Loucy (cell line): Measurements from ENCODE around the gene ZNF254.
"Not testable (repeated sequence)": the region's sequence is repeated elsewhere in the genome, so short reads cannot be mapped to it uniquely, and the experiment has no call there.

ENCODE experiments used
- H2AFZ ChIP-seq: fragments of 200-600 bp; sonication (generic); 2 replicates; pipeline ENCODE4 v1.6.0; 2016; ENCODE audit warnings: antibody characterized with exemption, mild to moderate bottlenecking, low read length, moderate library complexity
- H3F3A ChIP-seq: fragments of 200-600 bp; 2 replicates; pipeline ENCODE4 v1.6.0; 2016; ENCODE audit warnings: antibody characterized with exemption, low read depth, mild to moderate bottlenecking
- H3K27me3 ChIP-seq: fragments of 200-600 bp; sonication (generic); 2 replicates; pipeline ENCODE4 v1.6.1; 2014; ENCODE audit warnings: low read length, mild to moderate bottlenecking; ENCODE audit not compliant: insufficient read depth, poor library complexity, severe bottlenecking
- H3K36me3 ChIP-seq: fragments of 200-600 bp; sonication (generic); 2 replicates; pipeline ENCODE4 v1.6.1; 2016; ENCODE audit warnings: low read length; ENCODE audit not compliant: insufficient read depth
- H3K4me1 ChIP-seq: fragments of 200-600 bp; sonication (generic); 2 replicates; pipeline ENCODE4 v1.5.1; 2014; ENCODE audit warnings: low read length, mild to moderate bottlenecking; ENCODE audit not compliant: insufficient read depth, poor library complexity, severe bottlenecking
- H3K4me2 ChIP-seq: fragments of 200-600 bp; sonication (generic); 2 replicates; pipeline ENCODE4 v1.6.0; 2014; ENCODE audit warnings: antibody characterized with exemption, low read length, low read depth, mild to moderate bottlenecking; ENCODE audit not compliant: poor library complexity, severe bottlenecking
- H3K4me3 ChIP-seq: fragments of 200-600 bp; sonication (generic); 2 replicates; pipeline ENCODE4 v1.5.1; 2014; ENCODE audit warnings: low read length, mild to moderate bottlenecking, mixed read lengths; ENCODE audit not compliant: poor library complexity, severe bottlenecking
- H3K79me2 ChIP-seq: fragments of 200-600 bp; sonication (generic); 2 replicates; pipeline ENCODE4 v1.6.1; 2014; ENCODE audit warnings: low read length; ENCODE audit not compliant: insufficient read depth
- H3K9ac ChIP-seq: fragments of 200-600 bp; sonication (generic); 2 replicates; pipeline ENCODE4 v1.6.0; 2014; ENCODE audit warnings: mild to moderate bottlenecking, low read depth, low read length, moderate library complexity; ENCODE audit not compliant: poor library complexity, severe bottlenecking
- H3K9me2 ChIP-seq: fragments of 200-600 bp; sonication (generic); replicated peaks from 2 replicates; pipeline ENCODE4 v1.6.1; 2016; ENCODE audit warnings: low read depth, low read length, mixed read lengths
- H3K9me3 ChIP-seq: fragments of 200-600 bp; sonication (generic); 2 replicates; pipeline ENCODE4 v1.6.1; 2014; ENCODE audit warnings: mild to moderate bottlenecking, antibody characterized with exemption, low read length, low read depth; ENCODE audit not compliant: insufficient read depth
- H4K20me1 ChIP-seq: fragments of 200-600 bp; sonication (generic); 2 replicates; pipeline ENCODE4 v1.6.0; 2014; ENCODE audit warnings: antibody characterized with exemption, low read length, mild to moderate bottlenecking; ENCODE audit not compliant: insufficient read depth, poor library complexity, severe bottlenecking
- CTCF ChIP-seq: fragments of 200-600 bp; sonication (generic); conservative IDR thresholded peaks from 2 replicates; pipeline ENCODE4 v1.5.1; 2014; ENCODE audit warnings: mild to moderate bottlenecking, antibody characterized with exemption, low read length
- EZH2phosphoT487 ChIP-seq: fragments of 200-600 bp; IDR thresholded peaks from 2 replicates; pipeline ENCODE4 v1.6.1; 2018; ENCODE audit warnings: antibody characterized with exemption, mild to moderate bottlenecking, moderate library complexity, borderline replicate concordance

The ZNF254 gene

DNA sequence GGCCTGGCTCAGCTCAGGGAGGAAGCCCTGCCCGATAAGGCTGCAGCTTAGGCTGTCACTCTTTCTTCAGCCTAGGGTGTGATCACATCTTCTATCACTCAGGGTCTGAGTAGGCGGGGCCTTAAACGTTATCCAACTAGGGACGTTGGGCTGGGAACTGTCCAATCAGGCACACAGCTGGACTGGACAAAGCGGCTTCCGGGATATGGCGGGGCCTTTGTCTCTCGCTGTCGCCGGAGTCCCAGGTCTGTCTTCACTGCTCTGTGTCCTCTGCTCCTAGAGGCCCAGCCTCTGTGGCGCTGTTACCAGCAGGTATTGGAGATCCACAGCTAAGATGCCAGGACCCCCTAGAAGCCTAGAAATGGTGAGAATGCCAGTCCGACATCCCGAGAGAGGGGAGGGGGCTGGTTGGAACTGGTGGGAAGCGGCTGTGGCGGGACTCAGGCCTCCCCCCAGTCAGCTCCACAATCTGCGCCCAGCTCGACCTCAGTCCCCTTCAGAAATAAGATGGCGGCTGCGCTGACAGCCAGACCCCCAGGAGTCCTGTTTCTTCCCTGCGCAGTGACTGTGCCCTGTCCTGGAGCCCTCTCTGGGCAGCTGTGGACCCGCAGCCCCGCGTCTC, at the start of gene ZNF254:
Gene ZNF254 (plus strand): TSS at position 214 of the 622 bp plus-strand sequence. CDS start 121 bp downstream, at position 335.
- H3K27me3 ChIP-seq = no peaks in the 10 kb centered on the region
- peak within 1 kb of the TSS; percentile 60 for H3K4me2 ChIP-seq
- H4K20me1 ChIP-seq = peaks cover 2% of the 10 kb centered on the region
- H3K9me3 ChIP-seq = no peaks in the 10 kb centered on the region
- H3K9ac ChIP-seq = peak within 1 kb of the TSS; percentile 75
- no peaks in the 10 kb centered on the region for H3K4me1 ChIP-seq
- H2AFZ ChIP-seq = 0 out of 2 replicates have a peak within 1 kb of the TSS, but pooled peaks have one; percentile 17
- H3K9me2 ChIP-seq = no peaks in the 10 kb centered on the region
- peaks cover 32% of the 10 kb centered on the region for H3K79me2 ChIP-seq
- H3K36me3 ChIP-seq = no peaks in the 10 kb centered on the region
- TF ChIP-seq EZH2phosphoT487 (no peak), CTCF (no peak)
- peak within 1 kb of the TSS; percentile 74 for H3K4me3 ChIP-seq
- no peaks in the 10 kb centered on the region for H3F3A ChIP-seq

DNA sequence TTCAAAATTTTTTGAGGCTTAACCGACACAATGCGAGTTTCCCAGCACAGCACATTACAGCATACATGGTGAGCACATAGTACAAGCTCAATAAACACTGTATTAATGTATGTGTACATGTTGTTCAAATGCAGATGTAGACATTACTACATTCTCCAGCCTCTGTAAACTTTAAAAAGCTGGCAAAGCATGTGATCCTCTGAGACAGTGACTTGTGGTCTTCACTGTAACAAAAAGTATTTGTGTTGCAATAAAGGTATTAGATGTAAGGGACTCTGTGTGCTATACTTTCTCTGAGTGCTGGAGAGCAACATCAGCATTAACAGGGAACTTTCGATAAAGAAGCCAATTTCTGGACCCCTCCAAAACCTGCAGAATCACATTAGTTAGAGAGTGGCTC, 46.4 kb upstream of the ZNF254 start:
- peak overlapping the region; percentile 62 for H3K4me2 ChIP-seq
- peaks cover 44% of the 10 kb centered on the region for H4K20me1 ChIP-seq
- H3K4me3 ChIP-seq = no peak overlapping the region
- TF ChIP-seq CTCF (no peak), EZH2phosphoT487 (no peak)
- H3K27me3 ChIP-seq = no peaks in the 10 kb centered on the region
- H3K9me3 ChIP-seq = no peaks in the 10 kb centered on the region
- no peak overlapping the region for H2AFZ ChIP-seq
- H3K9ac ChIP-seq = no peak overlapping the region
- no peaks in the 10 kb centered on the region for H3F3A ChIP-seq
- peaks cover 59% of the 10 kb centered on the region for H3K79me2 ChIP-seq
- H3K9me2 ChIP-seq = no peaks in the 10 kb centered on the region
- peaks cover 13% of the 10 kb centered on the region; the same call in 1 of the 2 replicates for H3K36me3 ChIP-seq
- peaks cover 30% of the 10 kb centered on the region for H3K4me1 ChIP-seq

DNA sequence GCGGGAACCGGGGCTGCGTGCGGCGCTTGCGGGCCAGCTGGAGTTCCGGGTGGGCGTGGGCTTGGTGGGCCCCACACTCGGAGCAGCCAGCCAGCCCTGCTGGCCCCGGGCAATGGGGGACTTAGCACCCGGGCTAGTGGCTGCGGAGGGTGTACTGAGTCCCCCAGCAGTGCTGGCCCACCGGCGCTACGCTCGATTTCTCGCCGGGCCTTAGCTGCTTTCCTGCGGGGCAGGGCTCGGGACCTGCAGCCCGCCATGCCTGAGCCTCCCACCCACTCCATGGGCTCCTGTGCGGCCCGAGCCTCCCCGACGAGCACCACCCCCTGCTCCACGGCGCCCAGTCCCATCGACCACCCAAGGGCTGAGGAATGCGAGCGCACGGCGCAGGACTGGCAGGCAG, 45.7 kb upstream of the ZNF254 start:
- not testable (repeated sequence) for H3K4me3 ChIP-seq, H3K9me2 ChIP-seq, H3K4me2 ChIP-seq, H3K9me3 ChIP-seq, H3K9ac ChIP-seq, H3K27me3 ChIP-seq, H2AFZ ChIP-seq, H3F3A ChIP-seq
- Histone ChIP-seq H3K4me1 (peaks cover 27% of the 10 kb centered on the region), H3K79me2 (peaks cover 52% of the 10 kb centered on the region), H3K36me3 (peaks cover 13% of the 10 kb centered on the region; the same call in 1 of the 2 replicates), H4K20me1 (peaks cover 41% of the 10 kb centered on the region)

- TF ChIP-seq CTCF (no peak), EZH2phosphoT487 (no peak)
- Histone ChIP-seq H2AFZ (no peak overlapping the region), H3K9me2 (no peaks in the 10 kb centered on the region), H3K27me3 (no peaks in the 10 kb centered on the region), H3K4me1 (no peaks in the 10 kb centered on the region), H3K4me3 (no peak overlapping the region), H3K9me3 (no peaks in the 10 kb centered on the region), H3K4me2 (no peak overlapping the region), H3K9ac (no peak overlapping the region), H3K79me2 (peaks cover 5% of the 10 kb centered on the region; the same call in 1 of the 2 replicates), H4K20me1 (peaks cover 2% of the 10 kb centered on the region), H3F3A (no peaks in the 10 kb centered on the region), H3K36me3 (peaks cover 52% of the 10 kb centered on the region; the same call in 1 of the 2 replicates)
These were observed 40.4 kb upstream of the ZNF254 start for GRCh38 chr19:24046550-24046949.
